ENCODE measurements around the gene DPP6.
"Not testable (repeated sequence)": the region's sequence is repeated elsewhere in the genome, so short reads cannot be mapped to it uniquely, and the experiment has no call there.

The DPP6 gene

DNA sequence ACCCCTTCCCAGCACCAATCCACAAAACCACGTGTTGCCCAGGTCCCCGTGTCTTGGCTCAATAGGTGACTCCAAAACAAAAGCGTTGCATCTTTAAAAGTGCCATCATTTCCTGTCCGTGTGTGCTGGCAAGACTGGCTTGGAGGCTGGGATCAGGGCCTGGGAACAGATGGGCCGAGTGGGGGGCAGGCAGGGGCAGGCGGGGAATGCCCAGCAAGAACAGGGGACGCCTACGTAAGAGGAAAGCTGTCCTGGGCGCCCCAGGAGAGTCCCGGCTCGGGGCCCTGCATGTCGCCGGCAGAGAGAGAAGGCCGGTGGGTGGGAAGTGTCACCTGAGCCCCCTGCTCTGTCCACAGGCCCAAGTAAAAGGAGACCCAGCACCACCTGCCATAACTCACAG, 864.2 kb downstream of the DPP6 start:
- TF ChIP-seq, protein P1, sequence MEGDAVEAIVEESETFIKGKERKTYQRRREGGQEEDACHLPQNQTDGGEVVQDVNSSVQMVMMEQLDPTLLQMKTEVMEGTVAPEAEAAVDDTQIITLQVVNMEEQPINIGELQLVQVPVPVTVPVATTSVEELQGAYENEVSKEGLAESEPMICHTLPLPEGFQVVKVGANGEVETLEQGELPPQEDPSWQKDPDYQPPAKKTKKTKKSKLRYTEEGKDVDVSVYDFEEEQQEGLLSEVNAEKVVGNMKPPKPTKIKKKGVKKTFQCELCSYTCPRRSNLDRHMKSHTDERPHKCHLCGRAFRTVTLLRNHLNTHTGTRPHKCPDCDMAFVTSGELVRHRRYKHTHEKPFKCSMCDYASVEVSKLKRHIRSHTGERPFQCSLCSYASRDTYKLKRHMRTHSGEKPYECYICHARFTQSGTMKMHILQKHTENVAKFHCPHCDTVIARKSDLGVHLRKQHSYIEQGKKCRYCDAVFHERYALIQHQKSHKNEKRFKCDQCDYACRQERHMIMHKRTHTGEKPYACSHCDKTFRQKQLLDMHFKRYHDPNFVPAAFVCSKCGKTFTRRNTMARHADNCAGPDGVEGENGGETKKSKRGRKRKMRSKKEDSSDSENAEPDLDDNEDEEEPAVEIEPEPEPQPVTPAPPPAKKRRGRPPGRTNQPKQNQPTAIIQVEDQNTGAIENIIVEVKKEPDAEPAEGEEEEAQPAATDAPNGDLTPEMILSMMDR (IDR thresholded peaks at IDR 0.05; ENCODE audit: low read depth, low read length), result no peak
- DNase-seq (ENCODE audit: extremely low read depth, low read depth), result no peak

DNA sequence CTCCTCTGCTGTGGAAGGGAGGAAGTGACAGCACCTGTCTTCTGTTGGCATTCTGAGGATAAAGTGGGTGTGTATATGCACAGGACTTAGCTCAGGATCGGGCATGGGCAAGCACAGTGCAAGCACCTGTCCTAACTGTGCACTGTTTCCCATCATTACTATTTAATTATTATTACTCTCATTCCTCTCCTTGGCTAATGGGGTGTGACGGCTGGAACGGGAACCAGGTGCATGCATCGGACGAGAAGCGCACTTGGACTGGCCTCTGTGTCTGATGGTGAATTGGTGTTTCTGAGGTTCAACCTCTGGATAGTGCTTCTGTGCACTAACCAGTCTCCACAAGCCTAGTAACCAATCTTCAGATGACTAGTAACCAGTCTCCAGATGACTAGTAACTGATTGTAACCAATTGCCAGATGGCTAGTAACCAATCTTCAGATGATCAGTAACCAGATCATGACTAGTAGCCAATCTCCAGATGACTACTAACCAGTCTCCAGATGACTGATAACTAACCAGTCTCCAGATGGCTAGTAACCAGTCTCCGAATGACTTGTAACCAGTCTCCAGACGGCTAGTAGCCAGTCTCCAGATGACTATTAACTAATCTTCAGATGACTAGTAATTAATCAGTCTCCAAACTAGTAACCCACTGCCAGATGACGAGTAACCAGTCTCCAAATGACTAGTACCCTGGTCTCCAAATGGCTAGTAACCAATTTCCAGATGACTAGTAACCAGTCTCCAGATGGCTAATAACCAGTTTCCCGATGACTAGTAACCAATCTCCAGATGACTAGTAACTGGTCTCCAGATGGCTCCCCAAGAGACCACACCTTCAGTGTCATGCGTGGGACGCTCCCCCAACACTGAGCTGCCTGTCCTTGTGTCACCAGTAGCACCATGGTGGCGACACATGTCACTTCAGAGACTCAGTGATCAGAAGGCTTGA, 864.9 kb downstream of the DPP6 start:
- no peak for DNase-seq (ENCODE audit: extremely low read depth, low read depth)
- TF ChIP-seq, protein P1 (IDR thresholded peaks at IDR 0.05; ENCODE audit: low read depth, low read length), result no peak

DNA sequence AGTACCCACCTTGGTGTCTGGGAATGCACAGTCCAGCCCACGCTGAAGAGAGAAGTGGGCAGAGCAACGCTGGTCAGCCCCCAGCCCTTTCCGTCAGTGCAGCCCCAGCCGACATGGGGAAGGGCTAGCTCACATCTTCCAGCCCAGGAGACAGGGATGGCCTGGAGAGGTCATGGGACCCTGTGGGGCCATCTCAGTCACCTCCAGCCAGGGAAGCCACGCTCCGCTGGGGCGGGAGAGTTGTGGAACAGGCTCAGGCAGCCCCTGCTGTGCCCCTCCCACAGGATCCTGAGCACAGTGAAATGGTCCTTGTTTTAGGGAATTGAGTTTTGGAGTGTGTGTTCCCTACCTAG, 865.6 kb downstream of the DPP6 start:
- no peak for DNase-seq (ENCODE audit: extremely low read depth, low read depth)
- TF ChIP-seq, protein P1 (IDR thresholded peaks at IDR 0.05; ENCODE audit: low read depth, low read length), result no peak

DNA sequence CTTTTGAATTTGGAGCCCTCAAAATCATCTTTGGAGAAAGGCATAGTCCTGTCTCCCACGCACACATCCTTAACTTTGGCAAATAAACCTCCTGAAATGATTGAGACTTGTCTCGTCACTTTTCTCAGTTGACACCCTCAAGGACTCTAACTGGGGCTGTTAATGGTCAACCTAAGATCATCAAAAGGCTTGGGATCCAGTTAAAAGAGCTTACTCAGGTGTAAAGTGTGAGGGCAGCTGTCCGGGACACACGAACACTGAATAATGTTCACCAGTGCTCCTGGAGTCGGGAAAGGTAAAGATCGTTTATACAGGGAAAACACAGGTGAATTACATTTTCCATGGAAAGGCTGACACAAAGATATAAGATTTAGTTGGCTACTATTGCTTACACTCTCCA, 866.1 kb downstream of the DPP6 start:
- DNase-seq (ENCODE audit: extremely low read depth, low read depth), result no peak
- TF ChIP-seq, protein P1 (IDR thresholded peaks at IDR 0.05; ENCODE audit: low read depth, low read length), result no peak

DNA sequence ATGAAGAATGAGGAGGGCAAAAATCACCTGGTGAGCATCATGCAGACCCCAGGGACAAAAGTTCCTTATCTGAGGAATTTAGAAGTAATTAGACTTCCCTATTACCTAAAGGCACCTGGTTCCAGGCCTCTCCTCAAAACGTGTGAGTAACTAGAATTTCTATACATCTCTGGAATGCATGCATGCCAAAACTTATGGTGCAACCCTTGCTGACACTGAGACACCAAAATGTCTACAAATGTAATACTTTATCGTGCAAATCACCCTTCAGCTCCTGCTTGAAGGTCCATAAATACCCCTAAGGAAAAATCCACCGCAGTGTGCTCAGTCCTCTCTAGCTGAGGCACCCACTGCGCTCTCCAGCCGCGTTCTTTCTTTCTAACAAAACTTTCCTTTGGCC, 866.5 kb downstream of the DPP6 start:
- DNase-seq (ENCODE audit: extremely low read depth, low read depth), result no peak
- TF ChIP-seq, protein P1 (IDR thresholded peaks at IDR 0.05; ENCODE audit: low read depth, low read length), result no peak

DNA sequence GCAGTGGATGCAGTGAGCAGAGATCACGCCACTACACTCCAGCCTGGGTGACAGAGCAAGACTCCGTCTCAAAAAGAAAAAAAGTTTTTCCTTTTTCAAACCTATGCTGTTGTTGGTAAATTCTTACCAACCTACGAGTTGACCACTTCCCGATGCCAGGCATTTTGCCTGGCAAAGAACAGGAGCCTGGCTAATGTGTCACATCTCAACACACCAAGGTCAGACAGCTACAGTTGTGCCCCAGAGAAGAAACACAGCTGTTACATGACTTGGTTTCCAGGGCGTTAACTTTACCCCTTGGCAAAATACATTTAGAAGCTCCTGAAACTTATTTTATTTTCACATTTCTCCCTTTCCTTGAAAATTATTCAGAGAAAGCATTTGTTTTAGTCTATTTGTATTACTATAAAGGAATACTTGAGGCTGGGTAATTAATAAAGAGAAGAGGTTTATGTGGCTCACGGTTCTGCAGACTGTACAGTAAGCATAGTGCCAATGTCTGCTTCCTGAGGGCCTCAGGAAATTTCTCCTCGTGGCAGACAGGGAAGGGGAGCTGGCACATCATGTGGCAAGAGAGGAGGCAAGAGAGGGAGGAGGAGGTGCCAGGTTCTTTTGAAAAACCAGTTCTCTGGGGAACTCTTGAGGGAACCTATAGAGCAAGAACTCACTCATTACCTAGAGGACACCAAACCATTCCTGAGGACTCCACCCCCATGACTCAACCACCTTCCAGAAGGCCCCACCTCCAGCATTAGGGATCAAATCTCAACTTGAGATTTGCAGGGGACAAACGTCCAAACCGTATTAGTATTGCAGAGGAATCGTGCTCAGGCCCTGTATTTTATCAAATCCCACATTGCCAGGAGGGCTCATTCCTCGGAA, 867.4 kb downstream of the DPP6 start:
- TF ChIP-seq, protein P1 (IDR thresholded peaks at IDR 0.05; ENCODE audit: low read depth, low read length), result no peak
- DNase-seq (ENCODE audit: extremely low read depth, low read depth), result no peak

DNA sequence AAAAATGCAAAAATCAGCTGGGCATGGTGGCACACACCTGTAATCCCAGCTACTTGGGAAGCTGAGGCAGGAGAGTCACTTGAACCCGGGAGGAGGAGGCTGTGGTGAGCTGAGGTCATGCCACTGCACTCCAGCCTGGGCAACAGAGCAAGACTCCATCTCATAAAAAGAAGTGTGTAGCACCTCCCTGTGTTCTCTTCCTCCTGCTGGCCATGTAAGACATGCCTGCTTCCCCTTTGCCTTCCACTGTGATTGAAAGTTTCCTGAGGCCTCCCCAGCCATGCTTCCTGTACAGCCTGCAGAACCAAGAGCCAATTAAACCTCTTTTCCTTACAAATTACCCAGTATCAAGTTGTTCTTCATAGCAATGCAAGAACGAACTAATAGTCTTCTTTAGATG, 870.3 kb downstream of the DPP6 start:
- not testable (repeated sequence) for DNase-seq (ENCODE audit: extremely low read depth, low read depth)
